ENCODE results near the gene ENOX1. TPM values are rescaled to one million over a fixed set of nuclear protein-coding genes. Genes with fewer than 3 reads are reported as not detected.

The ENOX1 gene
- total RNA-seq, 1 experiment from 2014 or later: 0.35 TPM

GRCh38 chr13:43360171-43360570 is 426.6 kb downstream of the ENOX1 start:
- ChIA-PET POLR2A (ENCODE audit: unreplicated experiment) (no interaction called here), CTCF (no interaction called here)
- H3K27me3 ChIP-seq (ENCODE audit: insufficient read depth, low read depth): no peaks in the 10 kb centered on the region
- H3F3A ChIP-seq (ENCODE audit: insufficient read depth, low read depth): no peaks in the 10 kb centered on the region
- H3K4me2 ChIP-seq: no peak overlapping the region
- H4K20me1 ChIP-seq (ENCODE audit: insufficient read depth): no peaks in the 10 kb centered on the region
- no peak overlapping the region for H2AFZ ChIP-seq
- no peaks in the 10 kb centered on the region for H3K9me3 ChIP-seq (ENCODE audit: insufficient read depth, low read depth)
- H3K4me3 ChIP-seq: no peak overlapping the region
- DNase-seq: no peak
- H3K4me1 ChIP-seq (replicated peaks; ENCODE audit: insufficient read depth): no peaks in the 10 kb centered on the region
- H3K36me3 ChIP-seq (ENCODE audit: low read depth): no peaks in the 10 kb centered on the region
- H3K79me2 ChIP-seq (ENCODE audit: low read depth): no peaks in the 10 kb centered on the region
- no peak for TF ChIP-seq EZH2 (IDR thresholded peaks at IDR 0.05; ENCODE audit: low read depth)
- TF ChIP-seq, protein P1, sequence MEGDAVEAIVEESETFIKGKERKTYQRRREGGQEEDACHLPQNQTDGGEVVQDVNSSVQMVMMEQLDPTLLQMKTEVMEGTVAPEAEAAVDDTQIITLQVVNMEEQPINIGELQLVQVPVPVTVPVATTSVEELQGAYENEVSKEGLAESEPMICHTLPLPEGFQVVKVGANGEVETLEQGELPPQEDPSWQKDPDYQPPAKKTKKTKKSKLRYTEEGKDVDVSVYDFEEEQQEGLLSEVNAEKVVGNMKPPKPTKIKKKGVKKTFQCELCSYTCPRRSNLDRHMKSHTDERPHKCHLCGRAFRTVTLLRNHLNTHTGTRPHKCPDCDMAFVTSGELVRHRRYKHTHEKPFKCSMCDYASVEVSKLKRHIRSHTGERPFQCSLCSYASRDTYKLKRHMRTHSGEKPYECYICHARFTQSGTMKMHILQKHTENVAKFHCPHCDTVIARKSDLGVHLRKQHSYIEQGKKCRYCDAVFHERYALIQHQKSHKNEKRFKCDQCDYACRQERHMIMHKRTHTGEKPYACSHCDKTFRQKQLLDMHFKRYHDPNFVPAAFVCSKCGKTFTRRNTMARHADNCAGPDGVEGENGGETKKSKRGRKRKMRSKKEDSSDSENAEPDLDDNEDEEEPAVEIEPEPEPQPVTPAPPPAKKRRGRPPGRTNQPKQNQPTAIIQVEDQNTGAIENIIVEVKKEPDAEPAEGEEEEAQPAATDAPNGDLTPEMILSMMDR (conservative IDR thresholded peaks at IDR 0.05): no peak
- BruUV-seq (replicated peaks): no TSS peak
- no peak overlapping the region for H3K27ac ChIP-seq
- no peaks in the 10 kb centered on the region for H3K9me2 ChIP-seq (ENCODE audit: insufficient read depth)
- intact Hi-C loops (cut with micrococcal nuclease; ENCODE audit: unreplicated experiment): no loop called here

DNA sequence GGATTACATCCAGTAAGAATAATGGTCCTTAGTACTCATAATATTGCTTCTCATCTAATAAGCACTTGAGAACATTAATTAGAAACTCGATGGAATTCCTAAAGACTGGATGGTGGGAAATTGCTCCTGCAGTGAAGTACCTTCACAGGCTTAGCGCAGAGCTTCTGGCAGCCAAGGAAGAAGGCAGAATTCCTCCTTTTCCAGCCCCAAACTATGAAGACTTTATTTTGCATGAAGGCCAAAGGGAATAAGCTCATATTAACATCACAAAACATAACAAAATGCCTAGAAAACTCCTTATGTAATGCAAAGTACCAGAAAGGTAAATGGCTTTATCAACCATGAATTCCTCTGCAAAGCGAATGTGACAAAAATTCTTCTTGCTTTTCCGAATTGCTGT is 427.2 kb downstream of the ENOX1 start:
- ChIA-PET CTCF (no interaction called here), POLR2A (ENCODE audit: unreplicated experiment) (no interaction called here)
- H4K20me1 ChIP-seq (ENCODE audit: insufficient read depth): no peaks in the 10 kb centered on the region
- H3K36me3 ChIP-seq (ENCODE audit: low read depth): no peaks in the 10 kb centered on the region
- no peaks in the 10 kb centered on the region for H3K9me2 ChIP-seq (ENCODE audit: insufficient read depth)
- no peaks in the 10 kb centered on the region for H3K27me3 ChIP-seq (ENCODE audit: insufficient read depth, low read depth)
- H3K4me2 ChIP-seq: no peak overlapping the region
- no peak for DNase-seq
- no peak overlapping the region for H3K4me3 ChIP-seq
- no peak for TF ChIP-seq EZH2 (IDR thresholded peaks at IDR 0.05; ENCODE audit: low read depth)
- TF ChIP-seq, protein P1 (conservative IDR thresholded peaks at IDR 0.05): no peak
- H3K9me3 ChIP-seq (ENCODE audit: insufficient read depth, low read depth): no peaks in the 10 kb centered on the region
- H3K79me2 ChIP-seq (ENCODE audit: low read depth): no peaks in the 10 kb centered on the region
- no TSS peak for BruUV-seq (replicated peaks)
- H3K4me1 ChIP-seq (replicated peaks; ENCODE audit: insufficient read depth): no peaks in the 10 kb centered on the region
- no peaks in the 10 kb centered on the region for H3F3A ChIP-seq (ENCODE audit: insufficient read depth, low read depth)
- H2AFZ ChIP-seq: no peak overlapping the region
- H3K27ac ChIP-seq: no peak overlapping the region
- intact Hi-C loops (cut with micrococcal nuclease; ENCODE audit: unreplicated experiment): no loop called here

DNA sequence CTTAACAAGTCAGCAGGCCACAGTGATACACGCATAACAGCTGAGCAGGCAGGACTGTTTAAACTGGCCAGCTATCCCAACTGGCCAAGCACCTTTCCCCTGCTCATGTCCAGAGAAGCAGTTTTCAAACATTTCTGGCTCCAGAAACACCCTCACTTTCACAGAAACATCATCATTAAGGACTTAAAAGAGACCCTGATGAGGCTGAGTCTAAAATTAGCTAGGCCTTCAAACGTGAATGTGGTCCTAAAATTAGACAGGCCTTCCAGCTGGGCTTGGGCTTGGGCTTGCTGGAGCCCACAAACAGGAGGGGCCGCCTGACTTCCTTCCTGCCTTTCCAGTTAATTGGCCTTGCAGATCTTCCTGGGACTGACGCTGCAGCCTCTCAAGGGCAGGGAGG is 429.2 kb downstream of the ENOX1 start:
- Histone ChIP-seq H3K27me3 (ENCODE audit: insufficient read depth, low read depth) (no peaks in the 10 kb centered on the region), H3K79me2 (ENCODE audit: low read depth) (no peaks in the 10 kb centered on the region), H3K4me2 (no peak overlapping the region), H3K9me2 (ENCODE audit: insufficient read depth) (no peaks in the 10 kb centered on the region), H4K20me1 (ENCODE audit: insufficient read depth) (no peaks in the 10 kb centered on the region), H2AFZ (no peak overlapping the region), H3K4me3 (no peak overlapping the region), H3K9me3 (ENCODE audit: insufficient read depth, low read depth) (no peaks in the 10 kb centered on the region), H3K27ac (no peak overlapping the region), H3F3A (ENCODE audit: insufficient read depth, low read depth) (no peaks in the 10 kb centered on the region), H3K4me1 (replicated peaks; ENCODE audit: insufficient read depth) (no peaks in the 10 kb centered on the region), H3K36me3 (ENCODE audit: low read depth) (no peaks in the 10 kb centered on the region)
- POLR2A ChIA-PET (ENCODE audit: unreplicated experiment): no interaction called here
- BruUV-seq (replicated peaks): no TSS peak
- CTCF ChIA-PET: no interaction called here
- no peak for TF ChIP-seq EZH2 (IDR thresholded peaks at IDR 0.05; ENCODE audit: low read depth)
- TF ChIP-seq, protein P1 (conservative IDR thresholded peaks at IDR 0.05): no peak
- intact Hi-C loops (cut with micrococcal nuclease; ENCODE audit: unreplicated experiment): no loop called here
- DNase-seq: no peak
